Measurements from ENCODE around the gene MAMSTR. TPM values are rescaled to one million over a fixed set of nuclear protein-coding genes. Genes with fewer than 3 reads are reported as not detected.

Gene MAMSTR
- total and polyA plus RNA-seq, 2 of the 4 experiments (the other 2 are of a cell fraction): 0.18 to 1.9 TPM

DNA sequence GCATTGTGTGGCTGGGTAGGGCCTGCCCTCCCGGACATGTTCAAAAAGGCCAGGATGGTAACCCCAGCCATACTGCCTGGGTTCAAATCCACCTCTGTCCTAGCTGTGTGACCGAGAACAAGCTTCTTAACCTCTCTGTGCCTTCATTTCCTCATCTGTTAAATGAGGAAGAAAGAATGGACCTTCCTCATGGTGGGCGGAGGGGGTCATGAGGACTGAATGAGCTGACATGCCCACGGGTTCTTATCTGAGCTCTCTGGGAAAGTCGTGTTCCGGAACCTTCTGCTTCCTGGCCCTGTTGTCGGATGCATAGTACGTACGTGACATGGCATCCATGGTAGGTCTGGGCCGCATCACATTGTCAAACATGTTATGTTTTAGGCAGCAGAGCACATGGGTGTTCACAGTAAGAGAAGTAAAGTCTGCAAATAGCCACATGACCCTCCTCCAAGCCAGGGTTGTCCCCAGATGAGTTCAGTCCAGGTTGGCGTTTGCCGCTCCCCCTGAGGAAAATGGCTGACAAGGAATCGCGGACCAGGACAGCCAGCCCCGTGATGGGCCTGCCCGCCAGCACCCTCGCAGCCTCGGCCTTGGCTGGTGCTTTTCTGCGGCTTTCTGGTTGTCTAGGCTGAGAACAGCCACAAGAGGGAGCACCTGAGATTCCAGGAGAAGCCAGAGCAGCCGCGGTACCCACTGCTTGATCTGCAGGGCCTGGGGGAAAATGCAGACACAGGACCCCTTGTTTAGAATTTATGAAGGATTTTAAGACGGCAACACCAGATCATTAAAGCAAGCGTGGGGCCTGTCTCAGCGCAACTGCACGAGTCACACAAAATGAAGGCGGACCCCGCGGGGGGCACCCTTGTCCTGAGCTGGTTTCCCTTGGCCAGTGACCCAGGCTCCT lies 44.4 kb downstream of the MAMSTR start:
- DNase-seq (peak; percentile 72), ATAC-seq (ENCODE audit: low read depth) (peak; percentile 99)
- Histone ChIP-seq H3K4me2 (ENCODE audit: low read depth, low read length) (no peak overlapping the region), H4K20me1 (ENCODE audit: insufficient read depth, low read length) (no peaks in the 10 kb centered on the region), H4K91ac (ENCODE audit: insufficient read depth, low read depth, low read length) (no peak overlapping the region; the same call in 1 of the 2 replicates), H2AK9ac (replicated peaks; ENCODE audit: low read depth, low read length, poor library complexity) (peak overlapping the region; percentile 66), H3K4me1 (ENCODE audit: control insufficient read depth, insufficient read depth, low read length) (no peaks in the 10 kb centered on the region), H2AK5ac (ENCODE audit: low read depth, low read length) (peak overlapping the region; percentile 69; the same call in 1 of the 2 replicates), H3K79me1 (ENCODE audit: low read depth in 1 of 2, low read length in 2 of 2) (no peaks in the 10 kb centered on the region), H2BK15ac (ENCODE audit: low read depth, low read length) (no peak overlapping the region; the same call in 2 of the 3 replicates), H3K4ac (ENCODE audit: low read depth, low read length) (peak overlapping the region; percentile 46; the same call in 1 of the 2 replicates), H3K27me3 (ENCODE audit: control insufficient read depth, insufficient read depth, low read length) (peaks cover 9% of the 10 kb centered on the region; the same call in 1 of the 2 replicates), H4K8ac (ENCODE audit: low read depth in 2 of 2, low read length in 2 of 2) (peak overlapping the region; percentile 43 to 81), H2BK20ac (ENCODE audit: low read depth, low read length) (peak overlapping the region; percentile 50; the same call in 1 of the 2 replicates), H4K5ac (ENCODE audit: low read depth, low read length) (peak overlapping the region; percentile 24; the same call in 1 of the 2 replicates), H3K18ac (ENCODE audit: low read depth, low read length) (no peak overlapping the region; the same call in 1 of the 2 replicates), H3K36me3 (ENCODE audit: control insufficient read depth, insufficient read depth, low read length) (no peaks in the 10 kb centered on the region), H3K9me1 (ENCODE audit: insufficient read depth, low read length) (no peaks in the 10 kb centered on the region), H3K9me3 (ENCODE audit: control insufficient read depth, insufficient read depth, low read length) (no peaks in the 10 kb centered on the region), H3K4me3 (ENCODE audit: insufficient read depth, low read depth, low read length) (no peak overlapping the region), H3K14ac (replicated peaks; ENCODE audit: low read depth, low read length) (no peak overlapping the region), H3K9ac (ENCODE audit: low read depth, low read length) (no peak overlapping the region), H2BK120ac (ENCODE audit: low read depth, low read length) (peak overlapping the region; percentile 31), H2BK5ac (ENCODE audit: low read depth, low read length, poor library complexity, severe bottlenecking) (no peak overlapping the region), H2AFZ (replicated peaks; ENCODE audit: low read length, poor library complexity) (peak overlapping the region; percentile 87), H3K56ac (ENCODE audit: extremely low read depth, insufficient read depth, low read length) (no peak overlapping the region), H3K23ac (ENCODE audit: low read depth, low read length) (peak overlapping the region; percentile 51; the same call in 1 of the 2 replicates), H3K27ac (ENCODE audit: insufficient read depth, low read length) (no peak overlapping the region)
- CTCF ChIA-PET: interaction anchor here (0.8 kb wide), 1 partner anchor 41 kb away, joined by 3 read pairs; no protein-coding TSS in a partner anchor
- in situ Hi-C loops (cut with MboI; ENCODE audit: low sequenced_read_pairs) (no loop called here), intact Hi-C loops (cut with micrococcal nuclease) (loop anchor here (2.0 to 5.0 kb wide), 2 partner anchors 40 to 107 kb away; no protein-coding TSS in a partner anchor), dilution Hi-C loops (cut with HindIII; ENCODE audit: low sequenced_read_pairs, unreplicated experiment) (no loop called here)
- POLR2A ChIA-PET (ENCODE audit: unreplicated experiment): no interaction called here
- WGBS, 2 experiments (ENCODE audit: extremely low coverage in 2 of 2, insufficient read length in 1 of 2): 22% methylated on average over 16 of the region's 28 CpGs; no CpG with 5 or more reads in 1 of the 2 experiments
- no TSS peak for BruUV-seq (replicated peaks)
- TF ChIP-seq POLR2A (IDR thresholded peaks at IDR 0.05; ENCODE audit: low read depth, low read length) (no peak), MAFK (IDR thresholded peaks at IDR 0.05; ENCODE audit: low read depth, low read length) (no peak), CEBPB (IDR thresholded peaks at IDR 0.05; ENCODE audit: low read depth, low read length) (no peak), MXI1 (IDR thresholded peaks at IDR 0.05; ENCODE audit: borderline replicate concordance, low read depth, low read length) (no peak), RFX5 (IDR thresholded peaks at IDR 0.05; ENCODE audit: low read depth, low read length) (no peak), NFE2L2 (IDR thresholded peaks at IDR 0.05; ENCODE audit: low read depth, low read length) (no peak), RCOR1 (IDR thresholded peaks at IDR 0.05; ENCODE audit: insufficient replicate concordance, low read length) (peak; percentile 24), FOS (IDR thresholded peaks at IDR 0.05; ENCODE audit: low read depth, low read length) (no peak), RAD21 (IDR thresholded peaks at IDR 0.05; ENCODE audit: low read length) (peak; percentile 76), USF2 (IDR thresholded peaks at IDR 0.05; ENCODE audit: low read depth, low read length) (no peak), BHLHE40 (IDR thresholded peaks at IDR 0.05; ENCODE audit: low read depth, low read length) (peak; percentile 8; the same call in 1 of the 2 replicates), MAZ (IDR thresholded peaks at IDR 0.05; ENCODE audit: borderline replicate concordance, low read depth, low read length) (no peak), CHD1 (IDR thresholded peaks at IDR 0.05; ENCODE audit: low read depth, low read length) (no peak)
- TF ChIP-seq, protein P1, sequence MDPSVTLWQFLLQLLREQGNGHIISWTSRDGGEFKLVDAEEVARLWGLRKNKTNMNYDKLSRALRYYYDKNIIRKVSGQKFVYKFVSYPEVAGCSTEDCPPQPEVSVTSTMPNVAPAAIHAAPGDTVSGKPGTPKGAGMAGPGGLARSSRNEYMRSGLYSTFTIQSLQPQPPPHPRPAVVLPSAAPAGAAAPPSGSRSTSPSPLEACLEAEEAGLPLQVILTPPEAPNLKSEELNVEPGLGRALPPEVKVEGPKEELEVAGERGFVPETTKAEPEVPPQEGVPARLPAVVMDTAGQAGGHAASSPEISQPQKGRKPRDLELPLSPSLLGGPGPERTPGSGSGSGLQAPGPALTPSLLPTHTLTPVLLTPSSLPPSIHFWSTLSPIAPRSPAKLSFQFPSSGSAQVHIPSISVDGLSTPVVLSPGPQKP (IDR thresholded peaks at IDR 0.05; ENCODE audit: borderline replicate concordance, low read depth, low read length): no peak
